SK-N-SH (cell line): ENCODE measurements around the gene RERG. TPM values are rescaled to one million over a fixed set of nuclear protein-coding genes. Genes with fewer than 3 reads are reported as not detected.

Experiments
- CTCF ChIA-PET: fragments of 300-600, 350-600 bp; formaldehyde crosslinking; extraction: SDS; loops from one replicate; lab custom pipeline; 2021; lab: Yijun Ruan, JAX
- POLR2A ChIA-PET: fragments of 350-600 bp; sonication (Branson Sonifier 250); formaldehyde crosslinking; extraction: SDS; loops from one replicate; lab custom pipeline; 2020; ENCODE audit warnings: antibody characterized with exemption, inconsistent platforms; lab: Yijun Ruan, JAX
- DNase-seq: peaks from one replicate; pipeline ENCODE4 v3.0.0; 2012
- H2AFZ ChIP-seq: fragments of 200-600 bp; sonication (generic); 2 replicates; pipeline ENCODE4 v1.8.1; 2016; ENCODE audit warnings: antibody characterized with exemption, mild to moderate bottlenecking, low read depth
- H3F3A ChIP-seq: fragments of 200-600 bp; sonication (generic); replicated peaks from 2 replicates; pipeline ENCODE3; 2016; ENCODE audit warnings: antibody characterized with exemption, mild to moderate bottlenecking; ENCODE audit not compliant: insufficient read depth
- H3K27ac ChIP-seq, 2 experiments: fragments of 200-500 bp in 1 of 2; fragments of 200-600 bp in 1 of 2; sonication (Bioruptor generic) in 1 of 2; sonication (generic), shearing (Covaris generic) in 1 of 2; 2 replicates each; pipeline versions ENCODE4 v1.5.1 to v1.6.1; 2014 to 2016; ENCODE audit warnings: low read depth in 2 of 2, inconsistent platforms in 1 of 2, low read length in 1 of 2, mild to moderate bottlenecking in 1 of 2, mixed read lengths in 1 of 2
- H3K27me3 ChIP-seq: fragments of 200-600 bp; sonication (generic), shearing (Covaris generic); 2 replicates; pipeline ENCODE4 v1.6.1; 2016; ENCODE audit warnings: mixed run types; ENCODE audit not compliant: insufficient read depth
- H3K36me3 ChIP-seq, 2 experiments: fragments of 200-500 bp in 1 of 2; fragments of 200-600 bp in 1 of 2; sonication (Bioruptor generic) in 1 of 2; sonication (generic) in 1 of 2; replicated peaks in 1 of 2; 2 replicates each; pipeline versions ENCODE3 to v1.5.1; 2014 to 2016; ENCODE audit warnings: low read length in 1 of 2, mild to moderate bottlenecking in 1 of 2; ENCODE audit not compliant: insufficient read depth in 2 of 2, control insufficient read depth in 1 of 2
- H3K4me1 ChIP-seq, 2 experiments: fragments of 200-500 bp in 1 of 2; fragments of 200-600 bp in 1 of 2; sonication (Bioruptor generic) in 1 of 2; sonication (generic), shearing (Covaris generic) in 1 of 2; 2 replicates each; pipeline versions ENCODE4 v1.5.1 to v1.6.1; 2014 to 2016; ENCODE audit warnings: low read depth in 1 of 2, low read length in 1 of 2, mixed run types in 1 of 2; ENCODE audit not compliant: insufficient read depth in 2 of 2, control insufficient read depth in 1 of 2
- H3K4me2 ChIP-seq: fragments of 200-600 bp; sonication (generic), shearing (Covaris generic); 2 replicates; pipeline ENCODE4 v1.6.1; 2017; ENCODE audit warnings: mixed run types
- H3K4me3 ChIP-seq, 2 experiments: fragments of 200-500 bp in 1 of 2; fragments of 200-600 bp in 1 of 2; sonication (Bioruptor generic) in 1 of 2; sonication (generic), shearing (Covaris generic) in 1 of 2; 2 replicates each; pipeline versions ENCODE4 v1.5.1 to v1.8.1; 2014 to 2016; ENCODE audit warnings: low read depth in 2 of 2, inconsistent platforms in 1 of 2, low read length in 1 of 2, mild to moderate bottlenecking in 1 of 2, mixed read lengths in 1 of 2, moderate library complexity in 1 of 2
- H3K79me2 ChIP-seq: fragments of 200-600 bp; sonication (generic); 2 replicates; pipeline ENCODE4 v1.8.1; 2017; ENCODE audit warnings: mild to moderate bottlenecking; ENCODE audit not compliant: insufficient read depth
- H3K9ac ChIP-seq: fragments of 200-600 bp; sonication (generic); 2 replicates; pipeline ENCODE4 v1.6.1; 2017; ENCODE audit warnings: mixed run types
- H3K9me2 ChIP-seq: fragments of 200-600 bp; sonication (generic); 2 replicates; pipeline ENCODE4 v1.6.1; 2017; ENCODE audit warnings: mixed run types
- H3K9me3 ChIP-seq: fragments of 200-600 bp; sonication (generic); 2 replicates; pipeline ENCODE4 v1.6.1; 2017; ENCODE audit warnings: mixed run types, mild to moderate bottlenecking, moderate library complexity
- H4K20me1 ChIP-seq: fragments of 200-600 bp; sonication (generic); 2 replicates; pipeline ENCODE4 v1.6.1; 2017; ENCODE audit warnings: mild to moderate bottlenecking, mixed run types; ENCODE audit not compliant: insufficient read depth
- EP300 ChIP-seq, 2 experiments: IDR thresholded peaks; 2 replicates each; pipeline versions ENCODE4 v1.4.0 to v1.6.1; 2012; ENCODE audit warnings: borderline replicate concordance in 1 of 2, low read depth in 1 of 2, low read length in 1 of 2
- GABPA ChIP-seq: IDR thresholded peaks from 2 replicates; pipeline ENCODE4 v1.4.0; 2012; ENCODE audit warnings: low read depth, mild to moderate bottlenecking
- GATA2 ChIP-seq: sonication (generic); formaldehyde crosslinking; IDR thresholded peaks from 2 replicates; pipeline ENCODE4 v1.5.0; 2020; ENCODE audit warnings: mild to moderate bottlenecking, missing genetic modification reagents
- MEF2A ChIP-seq: IDR thresholded peaks from 2 replicates; pipeline ENCODE4 v1.4.0; 2012; ENCODE audit warnings: low read depth, borderline replicate concordance
- NFIC ChIP-seq: IDR thresholded peaks from 2 replicates; pipeline ENCODE4 v1.4.0; 2012; ENCODE audit warnings: borderline replicate concordance
- RAD21 ChIP-seq: IDR thresholded peaks from 2 replicates; pipeline ENCODE4 v1.6.1; 2012; ENCODE audit warnings: mild to moderate bottlenecking, low read length
- RFX5 ChIP-seq: IDR thresholded peaks from 2 replicates; pipeline ENCODE4 v1.6.1; 2012; ENCODE audit warnings: mild to moderate bottlenecking, improper control_type of control experiment, low read length
- SIN3A ChIP-seq: IDR thresholded peaks from 2 replicates; pipeline ENCODE4 v1.6.1; 2012; ENCODE audit warnings: low read depth, mild to moderate bottlenecking, low read length, moderate library complexity, borderline replicate concordance
- ZBTB33 ChIP-seq: IDR thresholded peaks from 2 replicates; pipeline ENCODE4 v1.4.0; 2012; ENCODE audit warnings: low read depth, borderline replicate concordance
- WGBS: methylation state at CpG from one replicate; pipeline ENCODE4 v1.1.6; 2017; ENCODE audit warnings: low lambda C conversion rate; 5-methylcytosine and 5-hydroxymethylcytosine counted together
- polyA plus RNA-seq, 3 experiments: library from polyadenylated mRNA; depleted of rRNA; stranded (reverse); fragments of >200 nt; gene quantifications; 2 replicates each; pipeline ENCODE4 v1.2.3, GENCODE V29; 2012
- TF ChIP-seq, protein P1 (sequence below): fragments of 150-350 bp; IDR thresholded peaks from 2 replicates; pipeline ENCODE4 v1.6.1; 2016; ENCODE audit warnings: mild to moderate bottlenecking, low read depth, low read length
- TF ChIP-seq, protein P2 (sequence below): IDR thresholded peaks from 2 replicates; pipeline ENCODE4 v1.4.0; 2012; ENCODE audit warnings: low read depth, borderline replicate concordance
- TF ChIP-seq, protein P3 (sequence below): IDR thresholded peaks from 2 replicates; pipeline ENCODE4 v1.6.1; 2012; ENCODE audit warnings: mild to moderate bottlenecking, low read depth, low read length, moderate library complexity
- TF ChIP-seq, protein P4 (sequence below): IDR thresholded peaks from 2 replicates; pipeline ENCODE4 v1.4.0; 2012; ENCODE audit warnings: low read depth

Gene RERG
- polyA plus RNA-seq, 1 of the 3 experiments (the other 2 are of a cell fraction) = 0.49 TPM

DNA sequence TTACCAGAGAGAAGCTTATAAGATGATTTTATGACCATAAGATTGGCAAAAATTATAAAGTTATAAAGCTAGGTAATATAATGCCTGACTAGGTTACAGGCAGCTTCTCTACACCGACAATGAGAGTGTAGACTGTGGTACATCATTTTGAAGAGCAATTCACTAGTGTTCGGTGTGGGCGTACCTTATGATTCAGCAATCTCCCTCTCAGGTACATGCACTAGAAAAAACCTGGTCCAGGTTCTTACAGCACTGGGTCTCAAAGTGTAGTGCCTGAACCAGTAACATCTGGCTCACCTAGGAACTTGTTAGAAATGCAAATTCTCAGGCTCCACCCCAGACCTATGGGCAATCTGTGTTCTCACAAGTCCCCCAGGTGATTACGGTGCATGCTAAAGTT, 106.7 kb downstream of the RERG start:
- H3K9me3 ChIP-seq = no peaks in the 10 kb centered on the region
- 43% methylated on average over 4 of the region's 4 CpGs for WGBS
- no peak overlapping the region for H3K4me2 ChIP-seq
- peaks cover 3% of the 10 kb centered on the region; the same call in 1 of the 2 replicates for H3K27me3 ChIP-seq
- H3K4me1 ChIP-seq = no peaks in the 10 kb centered on the region
- H3K4me3 ChIP-seq = no peak overlapping the region
- H3F3A ChIP-seq = no peaks in the 10 kb centered on the region
- no peaks in the 10 kb centered on the region for H3K79me2 ChIP-seq
- no peaks in the 10 kb centered on the region for H3K36me3 ChIP-seq
- POLR2A ChIA-PET = no interaction called here
- TF ChIP-seq, protein P1, sequence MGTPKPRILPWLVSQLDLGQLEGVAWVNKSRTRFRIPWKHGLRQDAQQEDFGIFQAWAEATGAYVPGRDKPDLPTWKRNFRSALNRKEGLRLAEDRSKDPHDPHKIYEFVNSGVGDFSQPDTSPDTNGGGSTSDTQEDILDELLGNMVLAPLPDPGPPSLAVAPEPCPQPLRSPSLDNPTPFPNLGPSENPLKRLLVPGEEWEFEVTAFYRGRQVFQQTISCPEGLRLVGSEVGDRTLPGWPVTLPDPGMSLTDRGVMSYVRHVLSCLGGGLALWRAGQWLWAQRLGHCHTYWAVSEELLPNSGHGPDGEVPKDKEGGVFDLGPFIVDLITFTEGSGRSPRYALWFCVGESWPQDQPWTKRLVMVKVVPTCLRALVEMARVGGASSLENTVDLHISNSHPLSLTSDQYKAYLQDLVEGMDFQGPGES = no peak
- TF ChIP-seq, protein P2, sequence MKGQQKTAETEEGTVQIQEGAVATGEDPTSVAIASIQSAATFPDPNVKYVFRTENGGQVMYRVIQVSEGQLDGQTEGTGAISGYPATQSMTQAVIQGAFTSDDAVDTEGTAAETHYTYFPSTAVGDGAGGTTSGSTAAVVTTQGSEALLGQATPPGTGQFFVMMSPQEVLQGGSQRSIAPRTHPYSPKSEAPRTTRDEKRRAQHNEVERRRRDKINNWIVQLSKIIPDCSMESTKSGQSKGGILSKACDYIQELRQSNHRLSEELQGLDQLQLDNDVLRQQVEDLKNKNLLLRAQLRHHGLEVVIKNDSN = no peak
- TF ChIP-seq RAD21 (no peak), GABPA (no peak), ZBTB33 (no peak), GATA2 (CRISPR knock-in tag) (no peak), NFIC (no peak), EP300 (IDR thresholded peaks at IDR 0.05; ENCODE audit: borderline replicate concordance in 1 of 2, low read depth in 1 of 2, low read length in 1 of 2) (no peak), MEF2A (no peak), RFX5 (no peak), SIN3A (no peak)
- TF ChIP-seq, protein P3, sequence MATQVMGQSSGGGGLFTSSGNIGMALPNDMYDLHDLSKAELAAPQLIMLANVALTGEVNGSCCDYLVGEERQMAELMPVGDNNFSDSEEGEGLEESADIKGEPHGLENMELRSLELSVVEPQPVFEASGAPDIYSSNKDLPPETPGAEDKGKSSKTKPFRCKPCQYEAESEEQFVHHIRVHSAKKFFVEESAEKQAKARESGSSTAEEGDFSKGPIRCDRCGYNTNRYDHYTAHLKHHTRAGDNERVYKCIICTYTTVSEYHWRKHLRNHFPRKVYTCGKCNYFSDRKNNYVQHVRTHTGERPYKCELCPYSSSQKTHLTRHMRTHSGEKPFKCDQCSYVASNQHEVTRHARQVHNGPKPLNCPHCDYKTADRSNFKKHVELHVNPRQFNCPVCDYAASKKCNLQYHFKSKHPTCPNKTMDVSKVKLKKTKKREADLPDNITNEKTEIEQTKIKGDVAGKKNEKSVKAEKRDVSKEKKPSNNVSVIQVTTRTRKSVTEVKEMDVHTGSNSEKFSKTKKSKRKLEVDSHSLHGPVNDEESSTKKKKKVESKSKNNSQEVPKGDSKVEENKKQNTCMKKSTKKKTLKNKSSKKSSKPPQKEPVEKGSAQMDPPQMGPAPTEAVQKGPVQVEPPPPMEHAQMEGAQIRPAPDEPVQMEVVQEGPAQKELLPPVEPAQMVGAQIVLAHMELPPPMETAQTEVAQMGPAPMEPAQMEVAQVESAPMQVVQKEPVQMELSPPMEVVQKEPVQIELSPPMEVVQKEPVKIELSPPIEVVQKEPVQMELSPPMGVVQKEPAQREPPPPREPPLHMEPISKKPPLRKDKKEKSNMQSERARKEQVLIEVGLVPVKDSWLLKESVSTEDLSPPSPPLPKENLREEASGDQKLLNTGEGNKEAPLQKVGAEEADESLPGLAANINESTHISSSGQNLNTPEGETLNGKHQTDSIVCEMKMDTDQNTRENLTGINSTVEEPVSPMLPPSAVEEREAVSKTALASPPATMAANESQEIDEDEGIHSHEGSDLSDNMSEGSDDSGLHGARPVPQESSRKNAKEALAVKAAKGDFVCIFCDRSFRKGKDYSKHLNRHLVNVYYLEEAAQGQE = no peak
- TF ChIP-seq, protein P4, sequence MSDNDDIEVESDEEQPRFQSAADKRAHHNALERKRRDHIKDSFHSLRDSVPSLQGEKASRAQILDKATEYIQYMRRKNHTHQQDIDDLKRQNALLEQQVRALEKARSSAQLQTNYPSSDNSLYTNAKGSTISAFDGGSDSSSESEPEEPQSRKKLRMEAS = no peak
- no peaks in the 10 kb centered on the region for H4K20me1 ChIP-seq
- H3K9me2 ChIP-seq = no peaks in the 10 kb centered on the region
- CTCF ChIA-PET = no interaction called here
- H3K27ac ChIP-seq = no peak overlapping the region
- DNase-seq = no peak
- H2AFZ ChIP-seq = no peak overlapping the region
- H3K9ac ChIP-seq = no peak overlapping the region
